ENCODE measurements around the gene CISD1. TPM values are rescaled to one million over a fixed set of nuclear protein-coding genes. Genes with fewer than 3 reads are reported as not detected.
"Not testable (repeated sequence)": the region's sequence is repeated elsewhere in the genome, so short reads cannot be mapped to it uniquely, and the experiment has no call there.

Gene CISD1
- total RNA-seq, 1 experiment from 2014 or later = 43.2 TPM

- DNase-seq = peak in 1 of 2 experiments; percentile 5
- not testable (repeated sequence) for H3K4me3 ChIP-seq; H3K4me1 ChIP-seq; H3K9me3 ChIP-seq (replicated peaks); H3K27ac ChIP-seq; H3K36me3 ChIP-seq; H3K27me3 ChIP-seq
Observed at GRCh38 chr10:58256013-58256780, 12.8 kb upstream of the CISD1 start.

GRCh38 chr10:58258977-58259692 lies 9.8 kb upstream of the CISD1 start:
- no peak for DNase-seq
- no peak overlapping the region for H3K27ac ChIP-seq
- no peak overlapping the region for H3K4me3 ChIP-seq
- H3K4me1 ChIP-seq = no peaks in the 10 kb centered on the region
- no peaks in the 10 kb centered on the region for H3K27me3 ChIP-seq
- H3K9me3 ChIP-seq (replicated peaks) = no peaks in the 10 kb centered on the region
- H3K36me3 ChIP-seq = no peaks in the 10 kb centered on the region

GRCh38 chr10:58260334-58260733 lies 8.6 kb upstream of the CISD1 start:
- Histone ChIP-seq H3K27ac (no peak overlapping the region), H3K36me3 (no peaks in the 10 kb centered on the region), H3K4me3 (no peak overlapping the region), H3K4me1 (no peaks in the 10 kb centered on the region; the same call in 1 of the 2 replicates), H3K27me3 (no peaks in the 10 kb centered on the region), H3K9me3 (replicated peaks) (no peaks in the 10 kb centered on the region)
- DNase-seq = no peak

- DNase-seq = no peak
- Histone ChIP-seq H3K27ac (no peak overlapping the region), H3K27me3 (no peaks in the 10 kb centered on the region), H3K4me3 (no peak overlapping the region), H3K9me3 (replicated peaks) (no peaks in the 10 kb centered on the region), H3K4me1 (no peaks in the 10 kb centered on the region; the same call in 1 of the 2 replicates), H3K36me3 (no peaks in the 10 kb centered on the region)
Observed at GRCh38 chr10:58262766-58263165, 6.2 kb upstream of the CISD1 start.

- H3K4me3 ChIP-seq = peak overlapping the region; percentile 31
- peak overlapping the region; percentile 18; the same call in 1 of the 2 replicates for H3K27ac ChIP-seq
- H3K9me3 ChIP-seq (replicated peaks) = no peaks in the 10 kb centered on the region
- no peaks in the 10 kb centered on the region for H3K27me3 ChIP-seq
- no peaks in the 10 kb centered on the region for H3K36me3 ChIP-seq
- DNase-seq = peak in 1 of 2 experiments; percentile 26
- no peaks in the 10 kb centered on the region; the same call in 1 of the 2 replicates for H3K4me1 ChIP-seq
Observed at GRCh38 chr10:58264780-58265179, 4.2 kb upstream of the CISD1 start.

- DNase-seq = no peak
- no peaks in the 10 kb centered on the region for H3K36me3 ChIP-seq
- H3K9me3 ChIP-seq (replicated peaks) = no peaks in the 10 kb centered on the region
- H3K4me1 ChIP-seq = no peaks in the 10 kb centered on the region; the same call in 1 of the 2 replicates
- peak overlapping the region; percentile 18; the same call in 1 of the 2 replicates for H3K27ac ChIP-seq
- H3K4me3 ChIP-seq = peak overlapping the region; percentile 31
- H3K27me3 ChIP-seq = no peaks in the 10 kb centered on the region
Observed at GRCh38 chr10:58265249-58265648, 3.7 kb upstream of the CISD1 start.

- Histone ChIP-seq H3K27ac (peak overlapping the region; percentile 7; the same call in 1 of the 2 replicates), H3K27me3 (no peaks in the 10 kb centered on the region), H3K36me3 (no peaks in the 10 kb centered on the region), H3K4me1 (no peaks in the 10 kb centered on the region; the same call in 1 of the 2 replicates), H3K9me3 (replicated peaks) (no peaks in the 10 kb centered on the region), H3K4me3 (peak overlapping the region; percentile 83)
- peak in 1 of 2 experiments; percentile 18 for DNase-seq
Observed at GRCh38 chr10:58266003-58266825, 2.7 kb upstream of the CISD1 start.

GRCh38 chr10:58266826-58267712 lies 1.9 kb upstream of the CISD1 start:
- peak; percentile 20 to 31 for DNase-seq
- peak overlapping the region; percentile 83 for H3K4me3 ChIP-seq
- H3K4me1 ChIP-seq = no peaks in the 10 kb centered on the region; the same call in 1 of the 2 replicates
- H3K9me3 ChIP-seq (replicated peaks) = no peaks in the 10 kb centered on the region
- H3K27me3 ChIP-seq = no peaks in the 10 kb centered on the region
- peak overlapping the region; percentile 59 for H3K27ac ChIP-seq
- no peaks in the 10 kb centered on the region for H3K36me3 ChIP-seq

GRCh38 chr10:58267713-58268453 lies 1.1 kb upstream of the CISD1 start, which contains the start of gene IPMK:
Gene IPMK, minus strand, starts transcription at chr10:58267894. Its CDS starts 283 bp downstream, at chr10:58267611.
- DNase-seq = peak; percentile 87 to 89
- Histone ChIP-seq H3K4me3 (peak within 1 kb of the TSS; percentile 83), H3K36me3 (no peaks in the 10 kb centered on the region), H3K27ac (peak within 1 kb of the TSS; percentile 59), H3K27me3 (no peaks in the 10 kb centered on the region), H3K4me1 (no peaks in the 10 kb centered on the region; the same call in 1 of the 2 replicates), H3K9me3 (replicated peaks) (no peaks in the 10 kb centered on the region)

GRCh38 chr10:58268454-58268945 lies 462 bp upstream of the CISD1 start:
- Histone ChIP-seq H3K4me1 (no peaks in the 10 kb centered on the region; the same call in 1 of the 2 replicates), H3K27me3 (no peaks in the 10 kb centered on the region)

GRCh38 chr10:58269782-58270290 lies 874 bp downstream of the CISD1 start:
- no peaks in the 10 kb centered on the region for H3K36me3 ChIP-seq
- peak overlapping the region; percentile 99 for H3K27ac ChIP-seq
- H3K9me3 ChIP-seq (replicated peaks) = no peaks in the 10 kb centered on the region
- no peak for DNase-seq
- peak overlapping the region; percentile 83 for H3K4me3 ChIP-seq
- H3K27me3 ChIP-seq = no peaks in the 10 kb centered on the region
- H3K4me1 ChIP-seq = no peaks in the 10 kb centered on the region; the same call in 1 of the 2 replicates

More at GRCh38 chr10:58268454-58268945, 462 bp upstream of the CISD1 start:
- no peaks in the 10 kb centered on the region for H3K36me3 ChIP-seq
- no peak for DNase-seq
- peak overlapping the region; percentile 39 for H3K27ac ChIP-seq
- H3K9me3 ChIP-seq (replicated peaks) = no peaks in the 10 kb centered on the region
- peak overlapping the region; percentile 83 for H3K4me3 ChIP-seq

- H3K4me3 ChIP-seq = no peak overlapping the region
- no peaks in the 10 kb centered on the region; the same call in 1 of the 2 replicates for H3K4me1 ChIP-seq
- H3K36me3 ChIP-seq = peaks cover 14% of the 10 kb centered on the region
- no peaks in the 10 kb centered on the region for H3K27me3 ChIP-seq
- no peaks in the 10 kb centered on the region for H3K9me3 ChIP-seq (replicated peaks)
- DNase-seq = no peak
- H3K27ac ChIP-seq = no peak overlapping the region
Observed at GRCh38 chr10:58275261-58275660, 6.3 kb downstream of the CISD1 start.

- H3K9me3 ChIP-seq (replicated peaks) = no peaks in the 10 kb centered on the region
- H3K4me3 ChIP-seq = no peak overlapping the region
- H3K27ac ChIP-seq = no peak overlapping the region
- no peak for DNase-seq
- no peaks in the 10 kb centered on the region for H3K27me3 ChIP-seq
- peaks cover 17% of the 10 kb centered on the region for H3K36me3 ChIP-seq
- no peaks in the 10 kb centered on the region; the same call in none of the 2 replicates for H3K4me1 ChIP-seq
Observed at GRCh38 chr10:58275908-58276307, 6.9 kb downstream of the CISD1 start.

All from SJCRH30 (cell line).